HT1080 (cell line): ENCODE results near the gene HAUS5. TPM values are rescaled to one million over a fixed set of nuclear protein-coding genes. Genes with fewer than 3 reads are reported as not detected.
"Not testable (repeated sequence)": the region's sequence is repeated elsewhere in the genome, so short reads cannot be mapped to it uniquely, and the experiment has no call there.

ENCODE experiments used
- DNase-seq: peaks from one replicate; pipeline ENCODE4 v3.0.0-alpha.2; 2015; ENCODE audit warnings: low read depth
- total RNA-seq: library from RNA; depleted of rRNA; stranded (reverse); fragments of >200 nt; shearing (Covaris generic); gene quantifications from 2 replicates; pipeline ENCODE4 v1.2.3, GENCODE V29; 2014

HAUS5 gene
- total RNA-seq, 1 experiment from 2014 or later = 21.1 TPM

- no peak for DNase-seq
Measured at GRCh38 chr19:35642312-35642711, 29.8 kb downstream of the HAUS5 start.

DNA sequence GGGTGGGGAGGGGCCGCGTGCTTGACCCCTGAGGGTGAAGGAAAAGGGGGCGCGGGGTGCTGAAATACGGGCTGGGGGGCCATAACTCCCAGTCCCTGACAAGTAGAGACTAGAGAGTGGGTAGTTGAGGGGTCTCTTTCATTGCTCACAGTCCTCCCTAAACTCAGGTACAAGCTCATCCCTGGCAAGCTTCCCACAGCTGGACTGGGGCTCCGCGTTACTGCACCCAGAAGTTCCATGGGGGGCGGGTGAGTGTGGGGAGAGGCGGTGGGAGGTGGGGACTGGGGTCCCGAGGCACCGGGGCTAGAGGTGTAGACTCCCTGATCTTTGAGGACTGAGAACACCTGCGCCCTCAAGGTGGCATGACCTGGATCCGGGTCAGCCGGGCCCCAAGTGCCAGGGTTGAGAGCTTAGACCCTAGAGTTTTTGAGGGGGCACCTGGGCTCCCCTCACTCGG lies 30.3 kb downstream of the HAUS5 start:
- no peak for DNase-seq

GRCh38 chr19:35643255-35644205 lies 31.0 kb downstream of the HAUS5 start:
- peak; percentile 76 for DNase-seq

DNA sequence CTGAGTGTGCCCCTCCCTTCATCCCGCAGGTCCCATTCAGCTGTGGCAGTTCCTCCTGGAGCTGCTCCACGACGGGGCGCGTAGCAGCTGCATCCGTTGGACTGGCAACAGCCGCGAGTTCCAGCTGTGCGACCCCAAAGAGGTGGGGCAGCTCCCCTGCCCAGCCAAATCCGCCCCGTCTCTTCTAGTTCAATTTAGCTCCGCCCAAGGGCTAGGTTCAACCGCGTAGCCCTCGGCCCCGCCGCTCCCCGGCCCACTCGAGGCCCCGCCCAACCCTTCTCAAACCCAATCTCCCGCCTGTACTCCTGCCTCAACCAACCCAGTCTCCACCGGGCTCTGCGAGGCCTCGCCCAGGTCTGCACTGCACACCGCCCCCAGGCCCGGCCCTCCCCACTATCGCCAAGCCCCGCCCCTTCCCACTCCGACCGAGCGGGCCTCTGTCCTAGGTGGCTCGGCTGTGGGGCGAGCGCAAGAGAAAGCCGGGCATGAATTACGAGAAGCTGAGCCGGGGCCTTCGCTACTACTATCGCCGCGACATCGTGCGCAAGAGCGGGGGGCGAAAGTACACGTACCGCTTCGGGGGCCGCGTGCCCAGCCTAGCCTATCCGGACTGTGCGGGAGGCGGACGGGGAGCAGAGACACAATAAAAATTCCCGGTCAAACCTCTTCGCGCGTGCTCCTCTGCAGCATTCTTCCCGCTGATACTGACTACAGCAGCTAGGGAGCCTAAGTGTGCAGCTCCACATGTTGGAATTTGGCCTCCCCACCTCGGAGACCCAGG lies 31.9 kb downstream of the HAUS5 start:
- DNase-seq = peak; percentile 83

GRCh38 chr19:35644987-35645679 lies 32.6 kb downstream of the HAUS5 start:
- DNase-seq = no peak

GRCh38 chr19:35645680-35646511 lies 33.4 kb downstream of the HAUS5 start:
- no peak for DNase-seq

DNA sequence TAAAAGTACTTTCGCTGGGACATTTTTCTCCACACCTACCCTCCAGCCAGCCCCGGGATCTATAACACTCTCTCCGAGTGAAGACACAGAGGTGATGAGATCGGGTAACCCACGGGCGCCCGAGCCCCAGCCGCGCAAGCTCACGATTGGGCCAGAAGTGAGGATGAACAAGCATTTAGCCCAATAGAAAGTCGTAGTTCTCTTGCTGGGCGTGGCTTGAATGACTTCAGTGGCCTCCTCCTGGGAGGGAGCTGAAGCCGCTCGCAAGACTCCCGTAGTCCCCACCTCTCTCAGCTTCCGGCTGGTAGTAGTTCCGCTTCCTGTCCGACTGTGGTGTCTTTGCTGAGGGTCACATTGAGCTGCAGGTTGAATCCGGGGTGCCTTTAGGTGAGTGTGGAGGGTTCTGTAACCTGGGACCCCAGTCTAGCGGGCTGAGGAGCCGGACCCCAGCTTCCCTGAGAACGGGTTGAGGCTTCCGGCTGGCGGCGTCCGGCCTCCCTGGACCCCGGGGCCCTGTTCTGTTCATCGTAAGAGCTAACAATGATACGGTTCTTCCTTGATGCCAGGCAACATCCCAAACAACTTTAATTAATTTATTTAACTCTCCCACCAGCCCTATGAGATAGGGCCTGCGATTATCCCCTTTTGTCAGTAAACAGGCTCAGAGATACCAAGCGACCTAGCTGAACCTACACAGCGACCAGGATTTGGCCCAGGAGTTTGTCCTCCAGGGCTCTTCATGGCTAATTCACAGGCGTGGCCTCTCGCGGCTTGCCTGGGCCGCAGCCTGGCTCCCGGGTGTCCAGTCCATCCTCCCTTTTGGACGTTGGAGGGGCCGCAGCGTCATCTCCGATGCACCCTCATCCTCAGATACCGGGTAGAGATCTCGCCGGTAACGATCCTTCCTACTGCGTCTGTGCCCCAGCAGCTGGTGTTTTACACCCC lies 35.8 kb downstream of the HAUS5 start, which contains the start of gene COX6B1:
COX6B1 (plus strand) TSS at position 307 of the 945 bp plus-strand sequence. CDS start 2,921 bp downstream, outside the sequence.
- peak; percentile 97 for DNase-seq

- DNase-seq = no peak
Measured at GRCh38 chr19:35650581-35650980, 38.0 kb downstream of the HAUS5 start.

DNA sequence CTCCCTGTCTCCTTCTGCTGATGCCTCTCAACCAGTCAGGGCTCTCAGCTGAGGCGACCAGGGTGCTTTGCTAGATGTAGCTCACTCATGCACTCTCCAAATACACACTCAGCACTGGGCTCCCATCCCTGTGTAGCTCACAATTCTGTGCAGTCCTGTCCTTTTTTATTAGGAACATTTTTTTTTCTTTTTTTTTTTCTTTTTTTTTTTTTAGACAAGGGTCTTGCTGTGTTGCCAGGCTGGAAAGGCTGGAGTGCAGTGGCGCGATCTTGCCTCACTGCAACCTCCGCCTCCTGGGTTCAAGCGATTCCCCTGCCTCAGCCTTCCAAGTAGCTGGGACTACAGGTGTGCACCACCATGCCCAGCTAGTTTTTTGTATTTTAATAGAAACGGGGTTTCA lies 42.3 kb downstream of the HAUS5 start:
- not testable (repeated sequence) for DNase-seq

- DNase-seq = no peak
Measured at GRCh38 chr19:35655600-35655999, 43.1 kb downstream of the HAUS5 start.

GRCh38 chr19:35656700-35657099 lies 44.2 kb downstream of the HAUS5 start:
- DNase-seq = no peak

DNA sequence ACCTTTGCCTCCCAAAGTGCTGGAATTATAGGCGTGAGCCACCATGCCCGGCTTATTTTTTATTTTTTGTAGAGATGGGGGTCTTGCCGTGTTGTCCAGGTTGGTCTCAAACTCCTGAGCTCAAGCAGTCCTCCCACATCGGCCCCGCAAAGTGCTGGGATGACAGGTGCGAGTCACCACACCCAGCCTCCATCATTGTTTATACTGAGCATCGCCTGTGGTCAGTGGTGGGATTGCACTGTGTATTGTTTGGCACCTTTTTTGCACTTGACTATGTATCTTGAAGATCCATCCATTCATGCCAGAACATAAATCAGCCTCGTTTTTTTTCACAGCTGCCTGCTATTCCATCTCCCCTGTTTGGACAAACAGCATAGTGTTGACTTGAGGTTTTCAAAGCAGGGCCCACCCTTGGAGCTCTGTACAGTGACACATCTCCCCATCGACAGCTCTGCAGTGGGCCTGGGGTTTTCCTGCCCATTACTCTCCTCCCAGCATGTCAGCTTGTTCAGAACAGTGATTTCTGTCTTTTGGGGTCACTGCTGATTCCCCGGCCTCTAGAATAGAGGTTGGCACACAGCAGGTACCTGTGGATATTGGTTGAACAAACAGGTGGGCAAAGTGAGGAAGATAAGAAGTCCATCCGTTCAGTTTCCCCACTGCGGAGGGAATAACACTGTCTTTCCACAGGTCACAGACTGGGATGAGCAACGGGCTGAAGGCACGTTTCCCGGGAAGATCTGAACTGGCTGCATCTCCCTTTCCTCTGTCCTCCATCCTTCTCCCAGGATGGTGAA lies 45.6 kb downstream of the HAUS5 start:
- peak; percentile 62 for DNase-seq

- no peak for DNase-seq
Measured at GRCh38 chr19:35661995-35662340, 49.4 kb downstream of the HAUS5 start.

DNA sequence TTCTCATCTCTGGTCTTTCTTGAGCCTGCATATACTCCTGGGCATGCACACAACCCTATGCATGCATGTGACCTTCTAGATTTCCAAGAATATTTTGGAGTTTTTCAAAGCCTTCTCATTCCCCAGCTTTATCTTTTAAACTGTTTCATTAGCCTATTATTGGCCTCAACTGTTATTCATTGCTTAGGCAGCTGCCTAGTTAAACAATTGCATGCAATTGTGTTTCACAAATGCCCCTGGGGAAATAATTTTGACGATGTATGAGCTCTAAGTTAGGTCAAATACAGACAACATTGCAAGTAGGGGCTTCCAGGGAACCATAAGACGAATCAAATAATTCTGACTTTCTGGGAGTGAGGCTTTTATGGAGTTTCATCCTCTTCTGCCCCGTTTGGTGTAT lies 51.4 kb downstream of the HAUS5 start:
- DNase-seq = no peak

GRCh38 chr19:35665157-35665556 lies 52.6 kb downstream of the HAUS5 start:
- no peak for DNase-seq

DNA sequence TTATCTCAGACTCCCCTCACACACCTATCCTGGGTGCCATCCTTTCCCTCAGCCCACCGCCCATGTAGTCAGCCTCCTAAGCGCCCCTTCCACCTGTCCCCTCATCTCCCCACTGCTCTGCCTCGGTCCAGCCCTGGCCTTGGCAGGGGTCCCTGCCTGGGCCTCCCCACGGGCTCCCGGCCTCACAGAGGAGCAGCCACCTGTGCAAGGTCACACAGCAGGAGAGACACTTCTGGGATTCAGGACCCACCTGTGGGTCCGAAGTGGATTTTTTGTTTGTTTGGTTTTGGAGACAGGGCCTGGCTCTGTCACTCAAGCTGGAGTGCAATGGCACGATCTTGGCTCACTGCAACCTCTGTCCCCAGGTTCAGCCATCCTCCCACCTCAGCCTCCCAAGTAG lies 53.1 kb downstream of the HAUS5 start:
- no peak for DNase-seq

GRCh38 chr19:35666251-35666913 lies 53.8 kb downstream of the HAUS5 start, which contains the start of gene UPK1A:
Gene UPK1A (plus strand): TSS chr19:35666517. CDS start chr19:35666813, 296 bp downstream.
- DNase-seq = no peak

GRCh38 chr19:35669566-35669965 lies 57.0 kb downstream of the HAUS5 start:
- DNase-seq = no peak
